Fibroblast of skin of right quadriceps (primary cell): ENCODE data around the gene ALDH8A1.
A peak's percentile ranks its signal among the peaks of the same experiment; 100 is the strongest.
"Not testable (repeated sequence)": the region's sequence is repeated elsewhere in the genome, so short reads cannot be mapped to it uniquely, and the experiment has no call there.

Source experiments
- DNase-seq: peaks from one replicate; pipeline ENCODE4 v3.0.0-alpha.2; 2013

The ALDH8A1 gene

DNA sequence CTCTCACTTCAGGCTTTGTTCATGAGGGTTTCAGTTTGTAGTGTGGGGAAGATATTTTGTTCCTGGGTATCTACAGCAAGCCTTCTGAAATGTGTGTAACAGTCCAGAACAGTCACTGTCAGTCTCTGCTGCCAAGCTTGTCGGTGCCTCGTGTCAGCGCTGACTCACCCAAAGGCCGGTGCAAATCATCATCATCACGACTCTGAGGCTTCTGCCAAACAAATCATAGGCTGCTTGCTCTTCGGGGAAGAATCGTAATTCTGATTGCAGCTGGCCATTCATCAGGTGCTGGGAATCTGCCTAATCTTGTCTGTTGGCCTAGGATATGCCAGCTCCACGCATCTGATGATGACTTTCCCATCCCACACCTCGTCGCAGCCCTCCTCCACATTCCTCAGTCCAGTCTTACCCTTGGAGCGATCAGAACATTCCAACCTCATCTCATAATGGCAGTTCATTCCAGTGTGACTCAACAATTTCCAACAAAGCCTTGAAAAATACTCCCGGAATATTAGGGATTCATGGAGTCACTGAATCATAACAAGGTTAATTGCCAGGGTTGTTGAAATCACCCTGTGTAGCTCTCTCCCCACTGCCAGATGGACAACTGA is 40.9 kb downstream of the ALDH8A1 start:
- peak; percentile 98 for DNase-seq

DNA sequence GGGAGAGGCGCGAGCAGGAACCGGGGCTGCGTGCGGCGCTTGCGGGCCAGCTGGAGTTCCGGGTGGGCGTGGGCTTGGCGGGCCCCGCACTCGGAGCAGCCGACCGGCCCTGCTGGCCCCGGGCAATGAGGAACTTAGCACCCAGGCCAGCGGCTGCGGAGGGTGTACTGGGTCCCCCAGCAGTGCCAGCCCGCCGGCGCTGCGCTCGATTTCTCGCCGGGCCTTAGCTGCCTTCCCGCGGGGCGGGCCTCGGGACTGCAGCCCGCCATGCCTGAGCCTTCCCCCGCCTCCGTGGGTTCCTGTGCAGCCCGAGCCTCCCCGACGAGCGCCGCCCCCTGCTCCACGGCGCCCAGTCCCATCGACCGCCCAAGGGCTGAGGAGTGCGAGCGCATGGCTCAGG is 45.2 kb downstream of the ALDH8A1 start:
- DNase-seq: not testable (repeated sequence)

DNA sequence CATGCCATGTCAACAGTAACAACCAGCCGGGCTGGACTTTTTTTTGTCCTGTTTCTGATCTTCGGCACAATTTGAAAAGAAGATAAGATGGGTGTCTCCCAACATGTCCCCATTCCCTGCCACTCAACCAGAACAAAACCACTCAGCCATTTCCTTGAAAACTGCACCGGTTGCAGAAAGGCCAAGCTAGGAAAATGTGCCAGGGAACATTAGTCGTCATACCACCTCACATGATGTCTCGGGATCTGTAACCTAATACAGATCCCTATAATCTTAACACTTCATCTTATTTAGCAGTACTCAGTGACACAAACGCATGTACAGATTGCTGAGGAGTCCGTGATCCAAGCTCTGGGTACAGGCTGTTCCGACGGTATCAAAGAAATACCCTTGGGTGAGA is 46.5 kb downstream of the ALDH8A1 start:
- no peak for DNase-seq

DNA sequence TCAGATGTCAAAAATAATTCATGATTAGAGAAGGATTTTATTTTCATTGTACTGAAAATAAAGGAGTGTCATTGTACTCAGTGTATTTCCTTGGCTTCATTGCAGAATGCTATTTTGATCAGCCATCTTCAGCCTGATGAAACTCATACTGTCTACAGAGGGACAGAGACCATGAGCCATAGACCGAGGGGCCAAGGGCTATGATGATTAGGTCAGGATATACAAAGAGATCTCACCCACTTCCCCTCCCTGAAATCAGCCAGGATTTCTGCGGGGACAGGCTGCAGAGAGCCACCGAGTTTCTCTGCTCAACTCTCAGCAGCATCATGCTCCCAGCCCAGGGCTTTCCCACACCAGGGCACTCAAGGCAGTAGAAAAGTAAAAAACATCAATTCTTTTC is 47.0 kb downstream of the ALDH8A1 start:
- no peak for DNase-seq

DNA sequence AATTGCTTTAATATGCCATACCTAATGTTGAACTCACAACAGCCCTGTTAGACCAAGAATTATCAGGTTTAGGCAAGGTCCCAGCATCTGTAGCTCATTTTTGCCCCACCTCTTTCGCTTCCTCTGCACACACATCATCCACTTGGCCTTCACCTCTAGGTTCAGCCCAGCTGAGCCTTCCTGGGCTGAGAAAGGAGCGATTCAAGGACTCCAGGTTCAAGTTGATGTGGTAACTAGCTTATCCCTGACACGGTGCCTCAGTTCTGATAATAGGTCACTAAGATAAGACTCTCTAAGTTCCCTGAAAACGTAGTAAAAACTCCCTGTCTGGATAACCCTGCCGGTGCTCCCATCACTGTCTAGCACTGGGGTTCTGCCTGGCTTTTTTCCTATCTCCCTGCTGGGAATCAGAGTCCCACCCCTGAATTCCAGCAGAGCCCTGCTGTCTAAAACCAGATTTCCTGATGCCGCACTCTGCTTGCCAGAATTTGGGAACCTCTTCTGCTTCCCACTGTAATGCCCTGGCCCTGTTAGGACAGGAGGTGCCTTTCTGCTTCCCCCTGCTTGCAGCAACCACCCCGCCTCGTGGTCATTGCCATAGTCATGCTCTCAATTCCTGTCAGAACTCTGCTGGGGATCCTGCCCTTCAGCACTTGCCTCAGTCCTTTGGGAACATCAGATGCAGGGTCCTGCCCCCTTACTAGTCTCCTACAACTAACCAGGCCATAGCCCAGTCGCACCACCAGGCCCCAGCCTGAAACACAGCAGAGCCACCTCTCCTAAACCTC is 47.6 kb downstream of the ALDH8A1 start:
- no peak for DNase-seq

DNA sequence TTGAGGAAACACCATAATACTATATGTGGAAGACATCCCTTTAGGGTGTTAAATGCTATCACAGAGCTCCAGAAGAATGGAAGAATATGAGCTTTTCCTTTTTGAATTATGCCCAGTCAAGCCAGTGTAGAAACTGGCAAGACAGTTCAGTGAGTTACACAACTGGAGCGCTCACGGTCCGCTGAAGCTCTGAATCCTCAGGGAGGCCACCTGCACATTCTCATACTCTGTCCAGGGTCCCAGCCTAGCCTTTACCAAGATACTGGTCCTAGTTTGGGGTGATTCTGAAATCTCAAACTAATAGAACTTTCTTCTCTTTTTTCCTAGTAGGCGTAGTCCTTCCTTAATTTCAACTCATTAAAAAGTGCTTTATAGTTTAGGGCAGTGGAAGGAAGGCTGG is 51.3 kb downstream of the ALDH8A1 start:
- DNase-seq: no peak

DNA sequence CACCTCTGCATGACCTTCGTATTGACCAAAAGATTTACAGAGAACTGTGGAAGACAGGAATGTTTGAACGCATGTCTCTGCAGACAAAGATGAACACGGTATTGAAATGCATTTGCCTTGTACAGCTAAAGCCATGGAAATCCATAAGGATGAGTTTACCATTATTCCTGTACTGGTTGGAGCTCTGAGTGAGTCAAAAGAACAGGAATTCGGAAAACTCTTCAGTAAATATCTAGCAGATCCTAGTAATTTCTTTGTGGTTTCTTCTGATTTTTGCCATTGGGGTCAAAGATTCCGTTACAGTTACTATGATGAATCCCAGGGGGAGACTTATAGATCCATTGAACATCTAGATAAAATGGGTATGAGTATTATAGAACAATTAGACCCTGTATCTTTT is 51.7 kb downstream of the ALDH8A1 start:
- DNase-seq: peak; percentile 65

DNA sequence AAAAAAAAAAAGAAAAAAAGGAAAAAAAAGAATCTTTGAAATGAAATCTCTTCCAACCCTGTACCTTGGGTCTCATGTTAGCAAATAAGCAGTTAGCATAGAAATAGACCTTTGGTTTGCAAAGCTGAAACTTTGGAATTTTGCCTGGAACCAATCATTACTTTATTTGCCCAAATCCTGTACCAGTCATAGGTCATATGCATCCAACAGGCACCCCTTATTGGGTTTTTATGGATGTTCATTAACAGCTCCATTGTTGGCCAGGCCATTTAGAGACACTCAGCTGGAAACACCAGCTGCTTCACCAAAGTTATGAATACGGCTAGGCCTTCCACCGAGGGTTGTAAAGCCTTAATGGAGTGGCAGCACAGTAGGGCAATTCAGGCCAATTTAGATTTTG is 53.0 kb downstream of the ALDH8A1 start:
- DNase-seq: no peak

DNA sequence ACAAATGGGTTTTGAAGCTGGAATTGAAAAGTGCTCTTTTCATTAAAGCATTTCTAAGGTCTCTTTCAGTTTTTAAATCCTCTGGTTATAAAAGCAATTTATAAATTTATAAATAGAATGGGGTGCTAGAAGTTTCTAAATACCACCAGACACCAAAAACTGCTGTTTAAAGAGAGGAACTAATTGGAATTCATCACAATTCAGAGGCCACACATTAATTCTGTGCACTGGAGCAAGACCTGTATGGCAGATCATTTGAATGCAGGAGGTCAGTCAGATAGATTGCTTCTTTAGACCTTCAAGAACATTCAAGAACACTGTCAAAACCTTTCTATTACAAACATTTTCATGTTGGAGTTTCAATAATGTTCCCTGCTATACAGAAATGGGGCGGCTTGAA is 55.1 kb downstream of the ALDH8A1 start:
- no peak for DNase-seq

DNA sequence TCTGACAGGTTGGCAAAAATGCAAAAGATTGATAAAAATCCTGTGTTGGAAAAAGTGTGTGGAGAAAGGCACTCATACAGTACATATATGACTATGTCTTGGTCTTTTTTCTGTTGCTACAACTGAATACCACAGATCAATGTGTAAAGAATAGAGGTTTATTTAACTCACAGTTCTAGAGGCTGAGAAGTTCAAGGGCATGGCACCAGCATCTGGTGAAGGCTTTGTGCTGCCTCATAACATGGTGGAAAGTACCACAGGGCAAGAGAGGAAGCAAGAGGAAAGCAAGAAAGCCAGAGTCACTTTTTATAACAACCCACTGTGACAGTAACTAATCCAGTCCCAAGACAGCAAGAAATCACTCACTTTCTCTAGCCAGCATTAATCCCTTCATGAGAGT is 57.5 kb downstream of the ALDH8A1 start:
- no peak for DNase-seq

DNA sequence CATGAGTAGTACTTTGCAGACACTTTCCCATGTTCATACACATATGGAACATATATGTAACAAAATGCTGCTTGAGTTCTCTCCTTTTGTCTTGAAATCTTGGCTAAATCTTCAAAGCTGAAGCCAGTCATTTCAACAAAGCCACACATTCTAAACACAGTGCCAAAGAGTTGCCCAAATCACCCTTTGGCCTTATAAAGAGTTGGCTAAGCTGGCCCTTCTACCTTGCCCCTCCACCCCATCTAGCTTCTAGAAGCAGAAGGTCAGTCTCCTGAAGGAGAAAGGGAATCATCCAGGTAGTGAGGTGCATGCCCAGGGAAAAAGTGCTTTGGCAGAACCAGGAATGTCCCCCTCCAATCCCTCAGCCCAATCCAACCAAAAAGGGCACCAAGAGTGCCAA is 58.3 kb downstream of the ALDH8A1 start:
- no peak for DNase-seq

DNA sequence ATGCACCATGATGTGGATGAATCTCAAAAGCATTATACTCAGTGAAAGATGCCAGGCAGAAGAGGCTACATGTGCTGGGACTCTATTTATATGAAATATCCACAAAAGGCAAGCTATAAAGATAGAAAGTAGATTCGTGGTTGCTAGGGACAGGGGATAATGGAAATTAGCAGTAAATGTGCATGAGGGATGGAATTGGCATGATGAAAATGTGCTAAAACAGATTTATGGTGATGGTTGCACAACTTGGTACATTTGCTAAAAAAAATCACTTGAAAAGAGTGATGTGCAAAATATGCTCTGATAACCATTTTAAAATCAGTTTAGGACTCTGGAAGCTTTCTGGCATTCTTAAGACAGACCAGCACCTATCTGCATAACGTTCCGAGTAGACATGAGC is 61.6 kb downstream of the ALDH8A1 start:
- DNase-seq: peak; percentile 55

DNA sequence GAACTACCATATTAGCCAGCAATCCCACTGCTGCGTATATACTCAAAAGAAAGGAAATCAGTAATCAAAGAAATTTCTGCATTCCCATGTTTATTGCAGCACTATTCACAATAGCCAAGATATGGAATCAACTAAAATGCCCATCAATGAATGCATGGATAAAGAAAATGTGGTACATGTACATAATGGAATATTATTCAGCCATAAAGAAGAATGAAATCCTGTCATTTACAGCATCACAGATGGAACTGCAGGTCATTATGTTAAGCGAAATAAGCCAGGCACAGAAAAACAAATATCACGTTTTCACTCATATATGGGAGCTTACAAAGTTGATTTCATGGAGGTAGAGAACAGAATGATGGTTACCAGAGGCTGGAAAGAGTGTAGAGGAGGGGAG is 65.1 kb downstream of the ALDH8A1 start:
- DNase-seq: no peak

DNA sequence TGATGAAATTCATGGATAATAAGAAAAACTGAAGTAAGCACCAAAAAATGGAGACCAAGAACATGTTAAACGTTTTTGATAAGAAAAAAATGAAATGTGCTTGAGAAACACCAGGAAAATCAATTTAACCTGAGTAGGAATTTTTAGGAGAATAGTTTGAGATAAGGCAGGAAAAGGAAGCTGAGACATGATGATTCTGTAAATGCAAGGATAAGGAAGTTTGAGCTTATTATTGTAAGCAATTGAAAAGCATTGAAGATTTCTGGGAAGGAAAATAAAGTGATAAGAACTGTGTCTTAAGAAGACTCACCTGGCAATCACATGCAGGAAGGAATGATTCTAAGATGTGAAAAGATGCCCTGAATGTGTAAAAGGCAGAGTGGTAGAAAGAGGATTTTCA is 66.6 kb downstream of the ALDH8A1 start:
- no peak for DNase-seq

DNA sequence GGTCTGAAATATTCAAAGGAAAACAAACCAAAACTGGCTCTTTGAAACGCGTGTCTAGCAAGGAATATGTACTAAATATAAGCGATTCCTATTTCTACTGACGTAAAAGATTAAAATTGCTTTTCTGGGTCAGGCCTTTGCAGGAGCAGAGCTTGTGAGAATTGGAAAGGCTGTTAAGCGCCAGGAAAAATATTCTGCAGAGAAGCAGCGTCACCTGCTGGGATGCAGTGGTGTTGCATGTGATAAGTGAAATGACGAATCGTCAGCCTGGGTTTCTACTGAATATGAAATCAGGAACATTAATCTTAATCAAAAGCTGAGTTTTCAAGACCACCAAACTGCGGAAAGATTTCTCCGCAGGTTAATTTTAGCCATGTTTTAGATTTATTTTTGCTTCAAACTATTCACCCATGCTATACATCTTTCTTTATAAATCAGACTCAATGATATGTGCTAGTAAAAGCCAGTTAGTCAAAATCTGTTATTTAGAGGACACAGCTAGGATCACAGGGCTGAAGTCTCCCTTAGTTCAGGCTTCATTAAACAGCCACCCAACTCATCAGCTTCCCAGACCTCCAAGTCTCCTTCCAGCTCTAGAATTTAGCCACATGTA is 67.4 kb downstream of the ALDH8A1 start:
- peak; percentile 69 for DNase-seq

DNA sequence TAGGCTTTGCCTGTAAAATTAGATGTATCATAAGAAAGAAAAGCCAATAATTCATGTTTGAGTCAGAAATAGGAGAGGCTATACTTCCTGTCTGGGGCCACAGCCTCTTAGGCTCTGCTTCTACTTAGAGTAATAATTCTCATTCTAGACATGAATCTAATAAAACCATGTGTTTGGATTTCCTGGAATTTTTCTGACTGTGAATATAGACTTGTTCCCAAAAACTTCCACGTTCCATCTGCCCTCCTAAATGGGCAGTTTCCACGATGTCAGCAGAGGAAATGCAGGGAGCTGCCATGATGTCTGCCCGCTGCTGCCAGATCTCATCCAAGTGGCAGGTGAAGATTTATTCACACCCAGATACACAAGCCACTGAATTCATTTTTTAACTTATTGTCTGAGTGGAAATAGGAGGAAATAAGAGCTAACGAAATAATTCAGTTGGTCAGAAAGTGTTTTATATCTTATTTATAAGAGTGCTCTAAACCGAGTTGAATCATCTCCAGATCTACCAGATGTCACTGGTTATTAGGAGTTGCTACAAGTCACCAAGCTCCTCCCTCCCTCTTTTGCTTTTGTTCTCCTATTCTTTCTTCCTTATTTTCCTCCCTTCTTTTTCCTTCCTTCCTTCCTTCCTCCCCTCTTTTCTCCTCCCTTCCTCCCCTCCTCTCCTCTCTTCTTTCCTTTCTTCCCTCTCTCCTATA is 69.3 kb downstream of the ALDH8A1 start:
- DNase-seq: peak; percentile 75

DNA sequence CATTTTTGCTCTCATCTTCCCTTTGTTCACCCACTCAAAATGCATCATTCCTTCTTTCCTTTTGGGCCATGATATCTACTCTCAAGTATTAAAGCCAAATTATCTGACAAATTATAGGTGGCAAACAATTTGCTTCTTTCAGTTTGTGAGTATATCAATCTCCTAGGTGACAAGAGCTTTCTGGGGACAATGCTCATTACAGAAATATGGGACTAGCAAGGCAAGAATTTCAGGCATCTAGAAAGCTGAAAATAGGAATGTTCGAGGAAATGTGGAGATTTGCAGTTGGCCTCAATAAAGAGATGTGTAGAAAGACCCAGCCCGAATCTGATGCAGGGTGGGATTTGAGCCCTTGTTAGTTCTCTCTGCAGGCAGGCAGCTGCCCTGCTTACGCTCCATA is 71.8 kb downstream of the ALDH8A1 start:
- DNase-seq: peak; percentile 42

DNA sequence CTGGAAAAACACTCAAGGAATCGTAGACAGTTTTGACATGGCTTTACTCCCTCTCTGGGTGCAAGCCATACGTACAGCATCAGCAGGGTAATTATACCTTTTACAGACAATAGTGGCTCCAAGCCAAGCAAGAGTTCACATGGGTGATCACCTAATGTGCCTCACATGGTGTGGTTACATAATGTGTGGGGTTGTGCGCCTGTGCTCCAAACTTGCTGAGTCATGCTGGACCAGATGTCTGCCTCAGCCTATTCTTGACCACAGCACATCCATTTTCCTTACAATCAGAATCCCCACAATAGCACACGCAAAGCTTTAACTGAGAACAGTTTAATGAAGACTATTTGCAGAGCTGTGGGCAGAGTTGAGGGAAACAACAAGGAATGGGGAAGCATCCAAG is 74.5 kb downstream of the ALDH8A1 start:
- DNase-seq: peak; percentile 33

DNA sequence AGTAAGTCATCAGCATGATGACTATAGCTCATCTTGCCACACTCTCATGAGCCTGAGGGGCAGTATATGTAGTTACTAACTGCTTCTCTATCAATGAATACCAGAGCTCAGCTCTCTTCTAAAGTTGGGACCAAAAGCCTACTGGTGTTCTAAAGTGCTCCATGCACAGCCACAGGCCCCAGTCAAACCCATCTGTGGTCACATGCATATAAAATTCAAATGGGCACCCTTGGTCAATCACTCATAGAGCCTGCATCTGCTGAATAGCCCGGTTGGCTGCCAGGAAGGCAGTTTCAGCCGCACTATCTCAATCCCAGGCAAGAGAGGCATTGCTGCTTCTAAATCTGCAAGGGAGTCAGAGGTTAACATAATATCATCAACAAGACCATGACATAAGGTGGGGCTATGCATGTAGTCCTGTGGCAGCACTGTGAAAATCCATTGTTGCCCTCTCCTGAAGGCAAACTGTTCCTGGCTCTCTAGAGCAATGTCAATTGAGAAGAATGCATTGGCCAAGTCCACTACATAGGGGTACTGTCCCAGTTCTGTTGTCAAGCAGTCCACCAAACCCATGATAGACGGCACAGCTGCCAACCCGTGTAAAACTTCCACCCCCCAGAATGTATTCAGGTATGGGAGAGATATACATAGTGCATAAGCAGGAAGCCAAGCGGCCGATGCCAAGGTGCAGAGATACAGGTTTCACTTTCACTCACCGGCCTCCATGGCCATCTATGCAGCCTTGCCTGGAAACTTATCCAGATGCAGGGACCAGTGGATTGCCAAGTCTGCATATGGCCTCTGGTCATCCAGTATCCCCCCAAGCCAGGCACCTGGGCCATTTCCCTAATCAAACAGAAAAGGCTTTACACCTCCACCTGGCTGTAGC is 76.2 kb downstream of the ALDH8A1 start:
- no peak for DNase-seq

DNA sequence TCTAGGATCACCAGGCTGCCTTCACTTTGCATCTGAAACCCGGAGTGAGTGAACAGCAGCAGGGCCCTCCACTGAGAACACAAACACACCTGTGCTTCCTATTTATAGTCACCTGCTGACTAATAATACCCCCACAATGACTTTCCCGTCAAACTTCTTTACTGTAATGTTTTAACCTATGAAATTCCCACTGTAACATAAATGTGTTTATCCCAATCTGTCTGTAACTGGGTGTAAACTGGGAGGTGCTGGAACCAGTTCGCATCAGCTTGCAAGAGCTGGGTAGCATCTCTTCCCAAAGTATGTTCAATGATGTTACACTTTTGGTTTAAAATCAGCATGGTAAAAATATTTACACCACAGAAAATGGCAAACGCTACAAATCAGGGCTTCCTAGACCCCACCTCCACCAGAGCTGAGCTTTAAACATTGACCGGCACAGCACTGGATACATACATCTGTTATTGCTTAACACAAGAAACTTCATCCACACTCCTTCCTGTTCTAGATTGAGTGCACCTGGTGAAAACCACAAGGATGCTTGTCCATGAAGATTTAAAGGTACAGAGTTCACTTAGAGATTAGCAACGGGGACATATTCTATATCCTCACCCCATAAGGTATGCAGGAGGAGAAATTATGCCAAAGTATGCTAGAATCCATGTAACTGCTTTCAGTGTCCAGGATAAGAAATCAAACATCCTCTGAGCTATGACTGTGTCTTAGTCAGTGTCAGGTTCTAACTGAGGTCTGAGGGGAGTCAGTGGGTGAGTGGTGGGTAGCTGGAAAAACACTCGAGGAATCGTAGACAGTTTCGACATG is 79.0 kb downstream of the ALDH8A1 start:
- DNase-seq: peak; percentile 76

DNA sequence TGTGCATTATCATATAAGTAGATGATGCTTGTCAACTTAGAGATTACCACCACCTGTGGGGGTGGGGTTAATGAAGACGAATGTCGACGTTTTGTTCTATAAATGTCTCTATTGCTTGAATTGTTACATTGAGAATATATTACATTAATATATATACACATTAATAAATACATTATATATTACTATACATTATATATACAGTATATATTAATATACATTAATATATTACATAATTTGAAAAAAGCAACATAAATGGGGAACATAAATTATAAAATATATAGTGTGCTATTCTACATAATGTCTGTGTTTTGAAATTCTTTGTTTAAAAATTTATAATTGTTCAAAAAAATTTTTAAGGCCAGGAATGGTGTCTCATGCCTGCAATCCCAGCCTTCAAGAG is 81.1 kb downstream of the ALDH8A1 start:
- no peak for DNase-seq
